Tibial artery (tissue), 4 donors: Measurements from ENCODE around the gene ARFRP1.
A peak's percentile ranks its signal among the peaks of the same experiment; 100 is the strongest.
"Not testable (repeated sequence)": the region's sequence is repeated elsewhere in the genome, so short reads cannot be mapped to it uniquely, and the experiment has no call there.

Experiments used
- DNase-seq, 2 donors: peaks; one replicate each; pipeline ENCODE4 v3.0.0-alpha.2; 2019
- H3K27ac ChIP-seq, 2 donors: fragments of 200-600 bp; sonication (generic) in 1 of 2; 1 replicate in 1 of 2; 2 replicates in 1 of 2; pipeline ENCODE4 v1.5.1; 2018 to 2019; ENCODE audit warnings: mild to moderate bottlenecking in 1 of 2
- H3K27me3 ChIP-seq, 2 donors: fragments of 200-600 bp; sonication (generic) in 1 of 2; one replicate each; pipeline versions ENCODE4 v1.5.1 to v1.6.0; 2016 to 2019
- H3K36me3 ChIP-seq, 3 donors: fragments of 200-600 bp; sonication (generic) in 2 of 3; one replicate each; pipeline ENCODE4 v1.5.1; 2016 to 2019; ENCODE audit warnings: mild to moderate bottlenecking in 2 of 3
- H3K4me1 ChIP-seq, 4 donors: fragments of 200-600 bp; sonication (generic) in 2 of 4; 1 replicate in 3 of 4; 2 replicates in 1 of 4; pipeline ENCODE4 v1.5.1; 2016 to 2019
- H3K4me3 ChIP-seq, 2 donors: fragments of 200-600 bp; sonication (generic) in 1 of 2; 1 replicate in 1 of 2; 2 replicates in 1 of 2; pipeline ENCODE4 v1.5.1; 2018 to 2019; ENCODE audit warnings: mild to moderate bottlenecking in 2 of 2
- H3K9me3 ChIP-seq, 3 donors: fragments of 200-600 bp; sonication (generic) in 1 of 3; one replicate each; pipeline ENCODE4 v1.5.1; 2016 to 2019
- intact Hi-C: fragments of 100-400 bp; cut with DNase I; formaldehyde crosslinking; loops from one replicate; pipeline ENCODE4 v1.15.0; 2023; ENCODE audit warnings: low total_unique reads
- TF ChIP-seq, protein P1 (sequence below), 2 experiments: fragments of 200-600 bp in 1 of 2; fragments of 450-650 bp in 1 of 2; IDR thresholded peaks; one replicate each; pipeline ENCODE4 v1.5.1; 2017 to 2019; ENCODE audit warnings: antibody characterized with exemption in 2 of 2, mild to moderate bottlenecking in 1 of 2, moderate library complexity in 1 of 2

ARFRP1 gene

DNA sequence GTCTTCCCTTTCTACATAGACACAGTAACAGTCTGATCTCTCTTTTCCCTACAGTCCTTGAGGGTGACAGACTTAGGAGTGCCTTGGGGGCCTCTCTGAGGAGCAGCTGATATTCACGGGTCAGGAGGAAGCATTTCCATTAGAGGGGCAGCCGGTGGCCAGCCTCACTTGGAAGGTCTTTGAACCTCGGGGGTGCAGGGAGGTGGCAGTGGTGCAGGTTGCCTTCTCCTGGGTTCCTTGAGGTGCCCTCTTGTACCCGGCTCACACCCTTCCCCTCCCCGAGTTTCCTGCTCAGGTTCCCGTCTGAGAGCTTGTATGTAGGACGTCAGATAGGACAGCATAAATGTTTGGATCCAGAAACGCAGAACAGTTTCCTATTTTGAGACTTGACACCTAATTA is 47.2 kb downstream of the ARFRP1 start:
- TF ChIP-seq, protein P1, sequence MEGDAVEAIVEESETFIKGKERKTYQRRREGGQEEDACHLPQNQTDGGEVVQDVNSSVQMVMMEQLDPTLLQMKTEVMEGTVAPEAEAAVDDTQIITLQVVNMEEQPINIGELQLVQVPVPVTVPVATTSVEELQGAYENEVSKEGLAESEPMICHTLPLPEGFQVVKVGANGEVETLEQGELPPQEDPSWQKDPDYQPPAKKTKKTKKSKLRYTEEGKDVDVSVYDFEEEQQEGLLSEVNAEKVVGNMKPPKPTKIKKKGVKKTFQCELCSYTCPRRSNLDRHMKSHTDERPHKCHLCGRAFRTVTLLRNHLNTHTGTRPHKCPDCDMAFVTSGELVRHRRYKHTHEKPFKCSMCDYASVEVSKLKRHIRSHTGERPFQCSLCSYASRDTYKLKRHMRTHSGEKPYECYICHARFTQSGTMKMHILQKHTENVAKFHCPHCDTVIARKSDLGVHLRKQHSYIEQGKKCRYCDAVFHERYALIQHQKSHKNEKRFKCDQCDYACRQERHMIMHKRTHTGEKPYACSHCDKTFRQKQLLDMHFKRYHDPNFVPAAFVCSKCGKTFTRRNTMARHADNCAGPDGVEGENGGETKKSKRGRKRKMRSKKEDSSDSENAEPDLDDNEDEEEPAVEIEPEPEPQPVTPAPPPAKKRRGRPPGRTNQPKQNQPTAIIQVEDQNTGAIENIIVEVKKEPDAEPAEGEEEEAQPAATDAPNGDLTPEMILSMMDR (IDR thresholded peaks at IDR 0.05) = no peak
- no peak for DNase-seq
- H3K27ac ChIP-seq = no peak overlapping the region
- peaks cover 0 to 30% (median 21%) of the 10 kb centered on the region in 4 donors for H3K4me1 ChIP-seq
- intact Hi-C loops = no loop called here
- no peak overlapping the region for H3K4me3 ChIP-seq
- no peaks in the 10 kb centered on the region for H3K9me3 ChIP-seq
- peaks cover 0 to 55% (median 35%) of the 10 kb centered on the region in 3 donors for H3K36me3 ChIP-seq
- H3K27me3 ChIP-seq = no peaks in the 10 kb centered on the region

DNA sequence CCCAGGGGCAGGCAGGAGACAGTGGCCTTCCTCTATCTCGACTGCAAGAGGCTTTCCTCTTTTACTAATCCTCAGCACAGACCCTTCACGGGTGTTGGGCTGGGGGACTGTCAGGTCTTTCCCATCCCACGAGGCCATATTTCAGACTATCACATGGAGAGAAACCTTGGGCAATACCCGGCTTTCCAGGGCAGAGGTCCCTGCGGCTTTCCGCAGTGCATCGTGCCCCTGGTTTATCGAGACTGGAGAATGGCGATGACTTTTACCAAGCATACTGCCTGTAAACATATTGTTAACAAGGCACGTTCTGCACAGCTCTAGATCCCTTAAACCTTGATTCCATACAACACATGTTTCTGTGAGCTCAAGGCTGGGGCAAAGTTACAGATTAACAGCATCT is 47.6 kb downstream of the ARFRP1 start:
- H3K9me3 ChIP-seq, H3K4me3 ChIP-seq, H3K27me3 ChIP-seq, H3K27ac ChIP-seq, DNase-seq, intact Hi-C loops: not testable (repeated sequence)
- peaks cover 0 to 50% (median 31%) of the 10 kb centered on the region in 3 donors for H3K36me3 ChIP-seq
- peaks cover 0 to 30% (median 21%) of the 10 kb centered on the region in 4 donors for H3K4me1 ChIP-seq

DNA sequence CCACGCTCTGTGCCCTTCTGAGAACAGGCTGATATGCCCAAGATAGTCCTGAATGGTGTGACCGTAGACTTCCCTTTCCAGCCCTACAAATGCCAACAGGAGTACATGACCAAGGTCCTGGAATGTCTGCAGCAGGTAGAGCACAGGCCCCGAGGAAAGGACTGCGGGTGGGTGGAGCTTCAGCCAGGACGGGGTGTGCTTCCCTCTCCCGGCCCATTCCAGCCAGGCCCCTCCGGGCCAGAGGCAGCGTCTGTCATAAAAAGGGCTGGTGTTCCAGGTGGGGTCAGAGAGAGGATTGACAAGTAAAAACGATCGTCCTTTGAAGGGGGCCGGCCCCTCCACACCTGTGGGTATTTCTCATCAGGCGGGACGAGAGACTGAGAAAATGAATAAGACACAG is 48.4 kb downstream of the ARFRP1 start:
- no peaks in the 10 kb centered on the region for H3K27me3 ChIP-seq
- TF ChIP-seq, protein P1 (IDR thresholded peaks at IDR 0.05) = no peak
- intact Hi-C loops = loop anchor here (5.0 to 10.0 kb wide), 2 partner anchors 48 to 75 kb away; partner anchors contain the start of genes ARFRP1, LIME1, SLC2A4RG and ZGPAT
- peak overlapping the region; percentile 81 to 86 for H3K27ac ChIP-seq
- peak overlapping the region; percentile 64 to 76 for H3K4me3 ChIP-seq
- no peaks in the 10 kb centered on the region for H3K9me3 ChIP-seq
- H3K36me3 ChIP-seq = peaks cover 0 to 42% (median 30%) of the 10 kb centered on the region in 3 donors
- peaks cover 0 to 30% (median 21%) of the 10 kb centered on the region in 4 donors for H3K4me1 ChIP-seq
- DNase-seq = no peak

DNA sequence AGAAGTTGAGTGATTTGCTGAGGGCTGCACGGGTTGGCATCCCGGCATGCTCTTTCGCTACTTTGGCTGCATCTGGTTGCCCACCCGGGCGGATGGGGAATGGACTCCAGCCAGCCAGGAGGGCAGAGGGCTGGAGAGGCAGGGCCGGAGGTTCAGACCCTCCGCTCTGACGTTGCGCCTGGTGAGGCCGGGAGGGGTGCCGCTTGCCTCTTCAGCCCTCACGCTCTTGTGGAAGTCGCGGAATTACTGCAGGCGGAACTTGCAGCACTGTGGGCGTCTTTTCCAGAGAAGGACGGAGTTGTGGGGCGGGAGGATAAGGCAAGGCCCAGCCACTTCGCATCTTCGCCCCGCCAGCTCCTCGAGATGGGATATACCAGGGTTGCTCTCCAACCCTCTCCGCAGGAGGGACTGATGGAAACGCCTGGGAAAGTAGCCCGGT is 49.0 kb downstream of the ARFRP1 start:
- peaks cover 0 to 35% (median 24%) of the 10 kb centered on the region in 4 donors for H3K4me1 ChIP-seq
- peak overlapping the region; percentile 64 to 76 for H3K4me3 ChIP-seq
- peaks cover 0 to 3% of the 10 kb centered on the region in 2 donors for H3K27me3 ChIP-seq
- TF ChIP-seq, protein P1 (IDR thresholded peaks at IDR 0.05) = no peak
- no peak for DNase-seq
- intact Hi-C loops = loop anchor here (5.0 to 10.0 kb wide), 2 partner anchors 49 to 76 kb away; partner anchors contain the start of genes ARFRP1, LIME1, SLC2A4RG and ZGPAT
- H3K36me3 ChIP-seq = peaks cover 0 to 36% (median 26%) of the 10 kb centered on the region in 3 donors
- H3K27ac ChIP-seq = peak overlapping the region; percentile 81 to 86
- no peaks in the 10 kb centered on the region for H3K9me3 ChIP-seq

DNA sequence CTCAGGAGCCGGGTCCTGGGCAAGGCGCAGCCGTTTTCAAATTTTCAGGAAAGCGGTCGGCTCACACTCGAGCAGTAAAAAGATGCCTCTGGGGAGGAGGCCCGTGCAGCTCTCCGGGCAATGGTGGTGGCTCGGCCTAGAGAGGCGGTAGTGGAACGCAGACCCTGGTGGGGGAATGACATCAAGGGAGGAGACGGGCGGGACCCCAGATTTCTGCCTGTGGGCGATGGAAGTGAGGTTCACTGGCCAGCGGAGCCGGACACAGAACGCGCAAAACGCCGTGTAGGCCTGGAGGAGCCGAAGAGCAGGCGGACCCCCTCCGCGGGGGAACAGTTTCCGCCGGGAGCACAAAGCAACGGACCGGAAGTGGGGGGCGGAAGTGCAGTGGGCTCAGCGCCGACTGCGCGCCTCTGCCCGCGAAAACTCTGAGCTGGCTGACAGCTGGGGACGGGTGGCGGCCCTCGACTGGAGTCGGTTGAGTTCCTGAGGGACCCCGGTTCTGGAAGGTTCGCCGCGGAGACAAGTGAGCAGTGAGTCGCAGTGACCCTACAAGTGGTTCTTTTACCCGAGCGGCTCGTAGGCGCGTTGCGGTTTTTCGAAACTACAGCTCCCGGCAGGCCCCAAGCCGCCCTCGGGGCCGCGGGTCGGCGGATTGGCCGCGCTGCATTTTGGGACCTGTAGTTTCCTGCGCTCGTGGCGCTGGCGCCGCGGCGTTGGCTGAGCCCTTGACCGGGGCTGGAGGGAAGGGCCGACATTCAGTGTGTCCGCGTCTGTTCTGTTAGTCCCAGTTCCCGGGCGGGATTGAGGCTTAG is 49.6 kb downstream of the ARFRP1 start, which contains the start of gene RTEL1:
Gene RTEL1, plus strand, starts transcription at position 376 of the 812 bp plus-strand sequence. CDS start 1,091 bp downstream, outside the sequence.
- TF ChIP-seq, protein P1 (IDR thresholded peaks at IDR 0.05) = peak in 1 of 2 experiments; percentile 45
- H3K27me3 ChIP-seq = peaks cover 0 to 5% of the 10 kb centered on the region in 2 donors
- intact Hi-C loops = loop anchor here (5.0 to 10.0 kb wide), 2 partner anchors 49 to 77 kb away; partner anchors contain the start of genes ARFRP1, LIME1, SLC2A4RG and ZGPAT

More for the DNA sequence above, 49.6 kb downstream of the ARFRP1 start, which contains the start of gene RTEL1:
- peak within 1 kb of the TSS; percentile 64 to 76 for H3K4me3 ChIP-seq
- peaks cover 0 to 42% (median 30%) of the 10 kb centered on the region in 4 donors for H3K4me1 ChIP-seq
- peak within 1 kb of the TSS; percentile 81 to 86 for H3K27ac ChIP-seq
- H3K36me3 ChIP-seq = peaks cover 0 to 30% (median 20%) of the 10 kb centered on the region in 3 donors
- H3K9me3 ChIP-seq = no peaks in the 10 kb centered on the region
- peak; percentile 91 to 95 for DNase-seq
